Spleen (tissue), 7 donors: ENCODE data around the gene TREML1.

Source experiments
- CTCF ChIP-seq, 11 experiments: fragments of 200-600 bp in 7 of 11; fragments of 450-650 bp in 4 of 11; sonication (generic) in 4 of 11; IDR thresholded peaks in 8 of 11; conservative IDR thresholded peaks in 3 of 11; 1 replicate in 7 of 11; 2 replicates in 4 of 11; pipeline versions ENCODE4 v1.4.0 to v1.8.0; 2016 to 2021; ENCODE audit warnings: antibody characterized with exemption in 11 of 11, inconsistent platforms in 4 of 11, mild to moderate bottlenecking in 1 of 11
- POLR2AphosphoS5 ChIP-seq, 3 donors: sonication (generic); formaldehyde crosslinking; IDR thresholded peaks; one replicate each; pipeline ENCODE4 v1.5.1; 2017; ENCODE audit warnings: antibody characterized with exemption in 3 of 3
- donor health status: DM: no; HTN: no; CAD: no; lungs with moderate emphysema.
- donor health status: DM: no; HTN: no; CAD: no.
- donor health status: DM: no; HTN: no; CAD: no.

GRCh38 chr6:41103847-41104246 lies 50.3 kb downstream of the TREML1 start:
- TF ChIP-seq CTCF (IDR thresholded peaks at IDR 0.05 in 8 of 11, conservative IDR thresholded peaks at IDR 0.05 in 3 of 11) (no peak), POLR2AphosphoS5 (IDR thresholded peaks at IDR 0.05) (no peak)
